Measurements from ENCODE around the gene ANKRD13A. TPM values are rescaled to one million over a fixed set of nuclear protein-coding genes. Genes with fewer than 3 reads are reported as not detected.

Gene ANKRD13A
- total and polyA plus RNA-seq, 2 donors (not counting 3 experiments of a cell fraction or from before 2014, with no cell fraction given), result 37.0 to 43.9 TPM

DNA sequence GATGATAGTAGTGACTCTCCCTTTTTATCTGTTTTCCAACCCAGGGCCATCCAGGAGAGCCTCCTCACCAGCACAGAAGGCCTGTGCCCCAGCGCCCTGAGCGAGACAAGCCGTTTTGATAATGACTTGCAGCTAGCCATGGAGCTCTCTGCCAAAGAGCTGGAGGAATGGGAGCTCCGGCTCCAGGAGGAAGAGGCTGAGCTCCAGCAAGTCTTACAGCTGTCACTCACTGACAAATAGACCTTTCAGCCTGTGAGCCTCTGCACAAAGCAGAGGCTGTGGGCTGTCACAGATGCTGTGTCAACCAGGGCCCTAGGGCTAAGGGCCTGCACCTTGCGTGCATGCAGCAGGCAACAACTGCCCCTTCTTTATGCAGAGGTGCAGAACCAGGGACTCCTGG lies 38.1 kb downstream of the ANKRD13A start:
- POLR2A ChIA-PET, result no interaction called here
- dilution Hi-C loops (cut with MboI; ENCODE audit: extremely low pct_ligation_motif_present, low sequenced_read_pairs) (no loop called here), intact Hi-C loops (cut with micrococcal nuclease) (no loop called here)
- no peak for FAIRE-seq
- H3K4me3 ChIP-seq (replicated peaks in 1 of 3; ENCODE audit: insufficient read depth in 1 of 3, low read depth in 1 of 3, low read length in 3 of 3), result no peak overlapping the region
- H3K27ac ChIP-seq (ENCODE audit: insufficient read depth, low read depth, low read length), result no peak overlapping the region
- H3K4me1 ChIP-seq (ENCODE audit: control insufficient read depth, extremely low read depth, insufficient read depth, low read length), result peaks cover 22% of the 10 kb centered on the region
- BruUV-seq (replicated peaks), result no TSS peak
- no peak for DNase-seq (ENCODE audit: low read depth, low spot score)
- H3K9me1 ChIP-seq (replicated peaks; ENCODE audit: control insufficient read depth, extremely low read depth, insufficient read depth, low read length), result no peaks in the 10 kb centered on the region
- H3K79me2 ChIP-seq (ENCODE audit: control insufficient read depth, insufficient read depth, low read length), result no peaks in the 10 kb centered on the region
- H3K4me2 ChIP-seq (ENCODE audit: insufficient read depth, low read length), result no peak overlapping the region
- no peaks in the 10 kb centered on the region for H4K20me1 ChIP-seq (replicated peaks; ENCODE audit: control insufficient read depth, extremely low read depth, insufficient read depth, low read length)
- H3K36me3 ChIP-seq (ENCODE audit: control insufficient read depth in 2 of 2, extremely low read depth in 1 of 2, insufficient read depth in 2 of 2, low read length in 2 of 2), result peaks cover 4 to 19% of the 10 kb centered on the region in 2 experiments
- no peaks in the 10 kb centered on the region for H3K9me3 ChIP-seq (replicated peaks; ENCODE audit: control insufficient read depth, insufficient read depth, low read length)
- CTCF ChIA-PET, result interaction anchor here (1.6 to 1.8 kb wide), 2 partner anchors 10 to 13 kb away, joined by 5 to 6 read pairs; no protein-coding TSS in a partner anchor
- TF ChIP-seq MYC (IDR thresholded peaks at IDR 0.05; ENCODE audit: low read depth, low read length) (no peak), GATA2 (IDR thresholded peaks at IDR 0.05; ENCODE audit: insufficient read depth, insufficient read length, low read depth, low read length) (no peak)
- TF ChIP-seq, protein P1, sequence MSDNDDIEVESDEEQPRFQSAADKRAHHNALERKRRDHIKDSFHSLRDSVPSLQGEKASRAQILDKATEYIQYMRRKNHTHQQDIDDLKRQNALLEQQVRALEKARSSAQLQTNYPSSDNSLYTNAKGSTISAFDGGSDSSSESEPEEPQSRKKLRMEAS (IDR thresholded peaks at IDR 0.05; ENCODE audit: insufficient read depth, insufficient read length), result no peak
- H3K9ac ChIP-seq (replicated peaks; ENCODE audit: extremely low read depth, insufficient read depth, low read length), result no peak overlapping the region
- no peaks in the 10 kb centered on the region for H3K27me3 ChIP-seq (ENCODE audit: control insufficient read depth in 2 of 2, insufficient read depth in 2 of 2, low read length in 2 of 2)
- no peak overlapping the region for H2AFZ ChIP-seq (ENCODE audit: low read depth, low read length)

DNA sequence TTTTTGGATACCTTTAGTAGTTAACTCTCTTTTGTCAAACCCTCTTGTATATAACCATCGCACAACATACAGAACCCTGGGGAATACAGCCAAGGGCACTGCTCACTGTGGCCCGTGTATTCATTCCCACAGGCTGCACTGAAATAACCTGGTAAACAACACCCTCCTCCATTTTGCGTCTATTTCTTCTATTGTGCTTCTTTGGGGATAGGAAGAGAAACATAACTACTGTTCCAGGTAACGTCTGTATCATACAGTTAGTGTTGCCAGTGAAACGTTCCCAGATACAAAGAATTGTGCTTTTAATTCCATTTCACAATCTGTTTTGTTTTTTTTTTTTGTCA lies 39.5 kb downstream of the ANKRD13A start:
- Histone ChIP-seq H3K9me3 (replicated peaks; ENCODE audit: control insufficient read depth, insufficient read depth, low read length) (no peaks in the 10 kb centered on the region), H4K20me1 (replicated peaks; ENCODE audit: control insufficient read depth, extremely low read depth, insufficient read depth, low read length) (no peaks in the 10 kb centered on the region), H3K27me3 (ENCODE audit: control insufficient read depth in 2 of 2, insufficient read depth in 2 of 2, low read length in 2 of 2) (no peaks in the 10 kb centered on the region), H2AFZ (ENCODE audit: low read depth, low read length) (no peak overlapping the region), H3K79me2 (ENCODE audit: control insufficient read depth, insufficient read depth, low read length) (no peaks in the 10 kb centered on the region), H3K4me2 (ENCODE audit: insufficient read depth, low read length) (peak overlapping the region; percentile 57), H3K4me3 (replicated peaks in 1 of 3; ENCODE audit: insufficient read depth in 1 of 3, low read depth in 1 of 3, low read length in 3 of 3) (no peak overlapping the region), H3K27ac (ENCODE audit: insufficient read depth, low read depth, low read length) (peak overlapping the region; percentile 90), H3K4me1 (ENCODE audit: control insufficient read depth, extremely low read depth, insufficient read depth, low read length) (peaks cover 29% of the 10 kb centered on the region), H3K9me1 (replicated peaks; ENCODE audit: control insufficient read depth, extremely low read depth, insufficient read depth, low read length) (no peaks in the 10 kb centered on the region), H3K9ac (replicated peaks; ENCODE audit: extremely low read depth, insufficient read depth, low read length) (peak overlapping the region; percentile 62), H3K36me3 (ENCODE audit: control insufficient read depth in 2 of 2, extremely low read depth in 1 of 2, insufficient read depth in 2 of 2, low read length in 2 of 2) (peaks cover 4 to 19% of the 10 kb centered on the region in 2 experiments)
- TF ChIP-seq, protein P1 (IDR thresholded peaks at IDR 0.05; ENCODE audit: insufficient read depth, insufficient read length), result no peak
- TF ChIP-seq EZH2 (IDR thresholded peaks at IDR 0.05; ENCODE audit: borderline replicate concordance, low read depth, low read length, severe bottlenecking) (no peak), POLR2AphosphoS5 (IDR thresholded peaks at IDR 0.05; ENCODE audit: insufficient read depth, low read depth, low read length) (no peak), GATA2 (IDR thresholded peaks at IDR 0.05; ENCODE audit: insufficient read depth, insufficient read length, low read depth, low read length) (no peak), FOS (IDR thresholded peaks at IDR 0.05; ENCODE audit: borderline replicate concordance, insufficient read depth, low read length) (no peak), JUN (IDR thresholded peaks at IDR 0.05; ENCODE audit: borderline replicate concordance, insufficient read depth, insufficient read length, low read depth) (no peak), MYC (IDR thresholded peaks at IDR 0.05; ENCODE audit: low read depth, low read length) (no peak), POLR2A (IDR thresholded peaks at IDR 0.05; ENCODE audit: low read depth, low read length) (no peak)
- TF ChIP-seq, protein P2, sequence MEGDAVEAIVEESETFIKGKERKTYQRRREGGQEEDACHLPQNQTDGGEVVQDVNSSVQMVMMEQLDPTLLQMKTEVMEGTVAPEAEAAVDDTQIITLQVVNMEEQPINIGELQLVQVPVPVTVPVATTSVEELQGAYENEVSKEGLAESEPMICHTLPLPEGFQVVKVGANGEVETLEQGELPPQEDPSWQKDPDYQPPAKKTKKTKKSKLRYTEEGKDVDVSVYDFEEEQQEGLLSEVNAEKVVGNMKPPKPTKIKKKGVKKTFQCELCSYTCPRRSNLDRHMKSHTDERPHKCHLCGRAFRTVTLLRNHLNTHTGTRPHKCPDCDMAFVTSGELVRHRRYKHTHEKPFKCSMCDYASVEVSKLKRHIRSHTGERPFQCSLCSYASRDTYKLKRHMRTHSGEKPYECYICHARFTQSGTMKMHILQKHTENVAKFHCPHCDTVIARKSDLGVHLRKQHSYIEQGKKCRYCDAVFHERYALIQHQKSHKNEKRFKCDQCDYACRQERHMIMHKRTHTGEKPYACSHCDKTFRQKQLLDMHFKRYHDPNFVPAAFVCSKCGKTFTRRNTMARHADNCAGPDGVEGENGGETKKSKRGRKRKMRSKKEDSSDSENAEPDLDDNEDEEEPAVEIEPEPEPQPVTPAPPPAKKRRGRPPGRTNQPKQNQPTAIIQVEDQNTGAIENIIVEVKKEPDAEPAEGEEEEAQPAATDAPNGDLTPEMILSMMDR (IDR thresholded peaks at IDR 0.05; ENCODE audit: extremely low read depth in 1 of 2, insufficient read depth in 1 of 2, low read depth in 1 of 2, low read length in 2 of 2), result no peak
- intact Hi-C loops (cut with micrococcal nuclease), result loop anchor here (2.0 kb wide), 1 partner anchor 14 kb away; no protein-coding TSS in a partner anchor
- BruUV-seq (replicated peaks), result no TSS peak
- ChIA-PET POLR2A (no interaction called here), CTCF (no interaction called here)
- no peak for FAIRE-seq
- DNase-seq (ENCODE audit: low read depth, low spot score), result no peak
- dilution Hi-C loops (cut with MboI; ENCODE audit: extremely low pct_ligation_motif_present, low sequenced_read_pairs), result no loop called here
